LoVo (cell line): ENCODE measurements around the gene MSL1.

ENCODE experiments used
- DNase-seq: peaks from one replicate; pipeline ENCODE4 v3.0.0-alpha.2; 2016; ENCODE audit warnings: low spot score

The MSL1 gene

DNA sequence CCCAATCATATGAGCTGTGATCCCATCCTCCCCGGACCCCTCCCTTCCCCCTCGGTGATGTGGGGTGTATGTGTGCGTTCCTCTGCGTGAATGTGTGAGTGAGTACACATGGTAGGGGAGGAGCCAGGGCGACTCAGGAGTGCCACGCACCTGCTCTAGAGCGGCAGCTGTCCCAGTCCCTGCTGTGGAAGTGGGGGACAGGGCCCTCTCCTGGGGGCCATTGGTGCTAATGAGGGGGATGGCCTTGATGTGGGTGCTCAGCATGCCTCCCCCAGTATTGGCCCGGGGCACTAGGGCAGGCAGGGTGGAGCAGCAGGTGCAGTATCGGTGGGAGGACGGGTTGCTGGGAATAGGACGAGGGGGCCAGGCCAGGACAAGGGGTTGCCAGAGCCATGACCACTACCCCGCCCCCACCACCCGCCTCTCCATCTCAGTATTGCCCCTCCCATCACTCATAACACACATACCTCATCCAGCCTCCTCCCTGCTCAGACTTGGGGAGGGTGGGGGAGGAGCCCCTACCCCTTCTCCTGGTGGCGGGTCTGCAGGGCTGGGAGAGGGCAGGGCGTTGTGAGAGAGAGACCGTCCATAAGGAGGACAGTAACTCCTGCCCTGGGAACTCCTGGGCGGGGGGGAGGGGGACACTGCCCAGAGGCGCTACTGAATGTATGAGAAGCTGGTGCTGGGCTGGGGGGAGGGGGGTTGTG is 29.9 kb upstream of the MSL1 start:
- DNase-seq, result no peak

DNA sequence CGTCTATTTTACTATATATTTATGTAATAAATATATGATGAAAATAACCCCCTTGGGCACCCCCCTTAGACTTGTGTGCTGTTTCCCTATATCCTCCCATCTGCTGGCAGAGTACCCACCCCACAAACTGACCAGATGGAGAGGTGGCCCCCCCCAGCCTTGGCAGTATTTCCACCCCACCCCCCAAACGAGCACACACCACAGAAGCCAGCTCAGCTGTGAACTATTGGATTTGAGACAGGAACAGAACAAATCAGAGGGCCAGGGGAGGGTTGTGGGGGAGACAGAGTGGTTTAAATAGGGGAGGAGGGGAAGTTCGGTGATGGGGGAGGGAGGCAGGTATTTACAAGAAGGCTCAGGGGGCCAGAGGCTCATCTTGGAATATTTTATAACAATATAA is 29.2 kb upstream of the MSL1 start:
- no peak for DNase-seq

DNA sequence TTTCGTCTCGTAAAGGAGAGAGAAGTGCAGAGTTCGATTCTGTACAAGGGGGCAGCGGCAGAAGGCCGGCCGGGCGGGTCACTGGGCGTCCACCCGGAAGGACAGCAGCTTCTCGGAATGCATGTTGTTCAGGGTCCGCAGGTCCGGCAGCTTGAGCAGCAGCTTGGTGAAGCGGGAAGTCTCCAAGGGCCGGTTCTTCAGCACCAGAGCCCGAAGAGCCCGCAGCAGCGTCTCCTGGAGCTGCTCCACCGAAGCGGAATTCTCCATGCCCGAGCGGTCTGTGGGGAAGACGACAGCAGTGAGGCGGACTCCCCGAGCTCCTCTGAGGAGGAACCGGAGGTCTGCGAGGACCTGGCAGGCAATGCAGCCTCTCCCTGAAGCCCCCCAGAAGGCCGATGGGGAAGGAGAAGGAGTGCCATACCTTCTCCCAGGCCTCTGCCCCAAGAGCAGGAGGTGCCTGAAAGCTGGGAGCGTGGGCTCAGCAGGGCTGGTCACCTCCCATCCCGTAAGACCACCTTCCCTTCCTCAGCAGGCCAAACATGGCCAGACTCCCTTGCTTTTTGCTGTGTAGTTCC is 28.7 kb upstream of the MSL1 start:
- no peak for DNase-seq

DNA sequence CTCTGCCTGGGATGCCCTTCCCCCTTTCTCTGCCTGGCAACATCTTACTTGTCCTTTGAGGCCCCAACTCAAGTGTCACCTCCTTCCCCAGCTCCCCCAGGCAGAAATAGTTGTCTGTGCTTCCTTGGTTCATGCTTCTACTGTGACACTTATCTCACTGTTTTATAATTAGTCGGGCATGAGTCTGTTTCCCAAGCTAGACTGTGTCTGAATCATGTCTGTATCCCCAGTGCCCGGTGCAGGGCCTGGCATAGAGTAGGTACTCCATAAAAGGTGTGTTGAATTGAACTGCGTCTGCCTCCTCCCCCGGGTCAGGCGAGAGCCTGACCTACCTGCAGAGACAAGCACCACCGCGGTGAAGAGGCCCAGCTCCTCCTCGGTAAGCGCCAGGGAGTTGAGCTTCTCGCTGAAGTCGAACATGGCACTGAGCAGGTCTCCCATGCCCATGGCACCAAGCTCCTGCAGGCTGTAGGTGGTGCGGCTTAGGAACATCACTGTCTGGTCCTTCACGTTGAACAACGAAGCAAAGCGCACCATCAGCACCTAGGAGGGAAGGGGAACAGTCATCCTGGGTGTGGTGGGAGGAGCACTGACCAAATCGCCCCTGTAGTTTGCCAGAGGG is 28.1 kb upstream of the MSL1 start:
- no peak for DNase-seq

DNA sequence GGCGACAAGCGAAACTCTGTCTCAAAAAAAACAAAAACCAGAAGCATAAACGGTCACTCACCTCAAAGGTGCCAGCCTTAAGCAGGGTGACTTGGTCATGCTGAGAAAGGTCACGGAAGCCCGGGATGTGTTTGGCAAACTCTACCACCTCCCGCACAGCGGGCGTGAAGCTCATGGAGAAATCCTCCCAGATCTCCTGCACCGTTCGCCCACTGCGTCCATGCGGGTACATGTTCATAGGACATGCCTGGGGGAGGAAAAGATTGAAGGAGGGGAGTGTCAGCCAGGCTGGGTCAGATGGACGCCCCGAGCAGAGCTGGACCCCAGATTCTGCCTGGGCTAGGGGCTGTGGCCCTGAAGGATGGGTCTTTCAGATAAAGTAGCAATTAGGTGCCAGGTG is 26.9 kb upstream of the MSL1 start:
- no peak for DNase-seq

DNA sequence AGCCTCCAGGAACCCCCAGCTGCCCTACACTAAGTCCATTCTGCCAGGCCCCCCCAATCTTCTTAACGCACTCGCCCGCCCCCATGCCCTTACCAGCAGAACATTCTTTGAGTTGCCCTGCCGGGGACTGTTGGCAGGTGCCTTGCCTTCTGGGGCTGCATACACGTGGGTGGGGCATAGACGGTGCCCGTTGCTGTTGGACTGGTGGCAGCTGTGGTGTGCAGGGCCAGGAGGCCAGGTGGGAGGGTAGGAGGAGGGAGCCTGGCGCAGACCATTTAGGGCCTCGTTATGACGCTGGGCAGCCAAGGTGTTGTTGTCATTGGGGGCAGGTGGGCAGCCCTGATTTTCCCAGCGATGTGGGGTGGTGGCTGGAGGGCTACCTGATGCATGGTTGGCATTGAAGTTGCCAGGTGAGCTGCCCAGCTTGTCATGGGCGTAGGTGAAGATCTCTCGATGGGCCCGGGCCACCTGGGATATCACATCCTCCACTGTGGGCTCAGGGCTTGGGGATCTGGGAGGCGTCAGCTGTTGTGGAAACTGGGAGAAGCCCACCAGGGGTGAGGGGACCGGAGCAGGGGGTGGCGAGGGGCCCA is 26.3 kb upstream of the MSL1 start:
- DNase-seq, result no peak

DNA sequence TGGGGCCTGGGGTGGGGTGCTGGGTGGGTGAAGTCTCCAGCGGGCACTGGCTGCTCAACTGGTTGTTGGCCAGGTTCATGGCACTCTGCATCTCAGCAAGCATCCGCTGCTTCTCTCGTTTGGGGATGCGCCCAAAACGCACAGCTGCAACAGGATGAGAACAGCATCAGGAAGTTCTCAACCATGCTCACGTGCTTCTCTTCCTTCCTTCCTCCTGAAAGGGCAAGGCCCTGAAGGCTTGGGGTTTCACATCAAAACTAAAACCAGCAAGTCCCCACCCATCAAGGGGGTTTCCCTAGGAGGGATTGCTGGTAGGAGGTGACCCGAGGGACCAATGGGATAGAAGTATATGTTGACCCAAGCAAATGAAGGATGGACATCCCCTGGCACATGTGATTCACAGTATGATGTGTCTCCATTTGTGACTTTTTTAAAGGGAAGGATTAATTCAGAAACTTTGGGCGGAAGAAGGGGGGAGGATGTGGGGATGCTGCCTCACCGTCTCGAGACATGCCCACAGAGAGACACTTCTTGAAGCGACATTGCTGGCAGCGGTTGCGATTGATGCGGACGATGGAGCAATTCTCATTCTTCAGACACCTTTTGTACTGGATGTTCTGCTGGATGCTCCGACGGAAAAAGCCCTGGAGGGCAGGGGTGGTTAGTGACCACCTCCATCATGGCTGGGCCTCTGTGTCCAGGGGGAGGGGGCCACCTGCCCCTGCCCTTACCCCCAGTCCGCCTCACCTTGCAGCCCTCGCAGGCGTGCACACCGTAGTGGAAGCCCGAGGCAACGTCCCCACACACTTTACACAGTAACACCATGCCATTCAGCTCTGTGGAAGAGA is 25.6 kb upstream of the MSL1 start:
- DNase-seq, result no peak

DNA sequence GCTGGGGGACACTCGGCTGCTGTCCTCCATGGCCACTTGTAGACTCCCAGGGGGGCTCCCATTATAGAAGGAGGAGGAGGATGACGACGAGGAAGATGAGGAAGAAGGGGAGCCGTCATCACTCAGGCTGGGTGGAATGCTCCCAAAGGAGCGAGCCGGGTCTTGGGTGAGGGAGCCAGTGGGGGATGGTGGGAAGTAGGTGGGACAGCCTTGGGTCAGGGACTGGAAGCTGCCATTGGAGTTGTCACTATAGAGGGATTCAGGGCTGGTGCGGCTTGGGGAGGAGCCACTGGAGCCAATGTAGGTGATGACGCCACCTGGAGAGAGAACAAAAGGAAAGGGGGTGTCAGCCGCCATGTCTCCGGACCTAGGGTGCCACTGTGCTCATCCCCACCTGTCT is 24.7 kb upstream of the MSL1 start:
- DNase-seq, result no peak

DNA sequence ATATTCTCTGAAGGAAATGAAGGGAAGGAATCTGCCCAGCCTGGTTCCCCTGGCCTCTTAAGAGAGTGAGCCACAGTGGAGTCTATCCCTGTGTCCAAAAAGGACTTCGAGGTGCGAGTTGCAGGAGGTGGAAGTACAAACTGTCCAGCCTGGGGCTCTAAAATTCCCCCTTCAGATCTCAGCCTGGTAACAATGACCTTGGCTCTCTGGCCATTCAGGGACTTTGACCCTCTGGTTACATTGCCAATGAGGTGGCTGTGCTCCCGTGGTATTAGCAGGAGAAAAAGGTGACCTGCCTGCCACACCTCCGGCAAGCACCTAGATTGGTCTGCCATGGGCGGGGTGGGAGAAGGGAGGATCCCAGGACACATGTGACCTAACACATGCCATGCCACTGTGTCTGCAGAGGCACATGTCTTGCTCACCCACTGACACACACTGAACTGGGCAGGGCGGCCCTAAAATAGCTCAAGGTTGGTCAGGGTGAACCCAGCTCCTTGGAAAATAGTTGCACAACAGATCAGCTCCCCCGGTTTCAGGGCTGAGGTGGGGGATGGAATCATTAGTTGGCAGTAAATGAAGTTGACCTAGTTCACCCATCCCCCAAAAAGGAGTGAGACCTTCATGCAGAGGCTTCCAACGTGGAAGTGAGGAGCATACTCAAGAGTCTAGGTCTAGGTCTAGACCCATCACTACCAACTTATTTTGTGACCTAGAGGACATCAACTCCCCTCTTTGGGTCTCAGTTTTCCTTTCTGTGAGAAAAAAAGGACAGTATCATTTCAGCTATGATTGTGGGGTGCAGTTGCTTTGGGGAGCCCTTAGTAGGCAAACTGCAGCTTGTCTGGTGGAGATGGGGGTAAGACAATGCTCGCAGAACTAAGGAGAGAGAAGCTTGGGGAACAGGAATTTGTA is 23.6 kb upstream of the MSL1 start:
- DNase-seq, result peak; percentile 70

DNA sequence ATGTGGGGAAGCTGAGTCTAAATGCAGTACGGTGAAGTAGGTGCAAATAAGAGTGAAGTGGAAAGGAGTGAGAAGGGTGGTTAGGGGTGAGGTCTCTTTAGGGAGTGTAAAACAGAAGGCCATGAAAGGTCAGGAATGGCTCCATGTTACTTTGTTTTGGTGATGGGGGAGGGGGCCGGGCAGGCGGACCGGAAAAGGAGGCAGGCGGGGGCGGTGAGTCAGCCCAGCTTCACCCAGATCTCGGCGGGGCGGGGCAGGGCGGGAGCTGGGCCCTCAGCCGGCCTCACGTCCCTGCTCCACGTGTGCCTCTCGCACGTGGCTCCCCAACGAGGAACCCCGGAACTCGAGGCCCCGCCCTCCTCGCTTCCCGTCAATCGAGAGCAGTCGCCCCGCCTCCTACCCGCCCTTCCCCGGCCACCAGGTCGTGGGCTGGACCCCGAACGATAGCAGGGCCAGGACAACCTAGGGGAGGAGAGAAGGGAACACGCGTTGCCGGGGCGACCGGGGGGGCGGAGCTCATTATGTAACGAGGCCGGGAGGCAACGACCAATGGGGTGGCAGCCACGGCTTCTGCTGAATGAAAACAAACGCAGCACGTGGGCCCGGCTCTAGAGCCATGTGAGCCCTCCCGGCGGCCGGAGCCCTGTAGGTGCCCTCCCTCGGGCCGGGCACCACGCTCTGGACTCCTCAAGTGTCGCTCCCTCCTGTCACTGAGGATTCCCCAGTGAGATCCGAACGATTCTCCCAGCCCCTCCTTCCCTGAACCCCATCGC is 22.7 kb upstream of the MSL1 start:
- peak; percentile 94 for DNase-seq

DNA sequence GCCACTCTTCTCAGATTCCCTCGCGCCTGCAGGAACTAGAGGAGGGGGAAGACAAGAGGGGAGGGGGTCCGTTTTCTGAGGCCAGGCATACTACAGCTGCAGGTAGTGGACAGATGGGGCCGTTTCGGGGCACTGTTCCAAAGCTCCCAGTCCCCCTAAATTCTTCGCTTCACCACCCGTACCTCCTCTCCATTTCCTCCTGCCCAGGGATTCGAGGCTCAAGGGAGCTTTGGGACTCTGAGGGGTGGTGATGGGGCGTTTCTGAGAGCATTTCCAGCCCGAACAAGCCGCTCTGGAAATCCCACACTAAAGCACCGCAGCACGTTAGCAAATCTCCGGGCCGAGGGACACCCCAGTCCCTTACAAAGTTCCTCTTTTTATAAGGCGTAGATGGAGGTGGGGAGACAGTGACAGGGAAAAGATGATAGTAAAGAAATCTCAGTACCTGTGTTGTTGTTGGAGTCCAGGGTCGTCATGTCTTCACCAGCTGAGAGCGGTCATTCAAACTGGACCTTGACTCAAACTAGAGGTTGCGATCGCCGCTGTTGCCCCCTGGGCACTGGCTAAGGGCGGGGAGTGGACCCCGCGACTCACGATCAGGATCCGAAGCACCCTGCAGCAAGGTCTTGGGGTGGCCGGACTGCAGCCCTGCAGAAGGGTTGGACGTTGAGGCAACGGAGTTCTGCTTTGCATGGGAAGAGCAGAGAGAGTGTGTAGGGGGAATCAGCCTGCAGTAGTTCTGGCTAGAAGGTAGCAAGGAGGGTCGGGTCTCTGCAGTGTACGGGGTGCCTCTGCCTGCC is 22.0 kb upstream of the MSL1 start:
- no peak for DNase-seq

DNA sequence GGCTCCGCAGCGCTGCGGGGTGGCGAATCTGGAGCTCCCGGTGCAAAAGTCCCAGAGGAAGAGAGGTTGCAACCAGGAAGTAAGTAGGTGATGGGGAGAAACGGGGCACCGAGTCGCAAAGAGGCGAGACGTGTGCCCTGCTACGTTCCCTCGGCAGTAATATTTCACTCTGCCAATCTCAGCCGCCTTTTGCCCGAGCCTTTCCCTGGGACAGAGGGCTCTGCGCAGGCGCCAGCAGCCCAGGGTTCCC is 21.4 kb upstream of the MSL1 start, which contains the start of gene NR1D1:
Gene NR1D1, minus strand, starts transcription at position 171 of the 250 bp plus-strand sequence. CDS start 495 bp downstream, outside the sequence.
- no peak for DNase-seq

DNA sequence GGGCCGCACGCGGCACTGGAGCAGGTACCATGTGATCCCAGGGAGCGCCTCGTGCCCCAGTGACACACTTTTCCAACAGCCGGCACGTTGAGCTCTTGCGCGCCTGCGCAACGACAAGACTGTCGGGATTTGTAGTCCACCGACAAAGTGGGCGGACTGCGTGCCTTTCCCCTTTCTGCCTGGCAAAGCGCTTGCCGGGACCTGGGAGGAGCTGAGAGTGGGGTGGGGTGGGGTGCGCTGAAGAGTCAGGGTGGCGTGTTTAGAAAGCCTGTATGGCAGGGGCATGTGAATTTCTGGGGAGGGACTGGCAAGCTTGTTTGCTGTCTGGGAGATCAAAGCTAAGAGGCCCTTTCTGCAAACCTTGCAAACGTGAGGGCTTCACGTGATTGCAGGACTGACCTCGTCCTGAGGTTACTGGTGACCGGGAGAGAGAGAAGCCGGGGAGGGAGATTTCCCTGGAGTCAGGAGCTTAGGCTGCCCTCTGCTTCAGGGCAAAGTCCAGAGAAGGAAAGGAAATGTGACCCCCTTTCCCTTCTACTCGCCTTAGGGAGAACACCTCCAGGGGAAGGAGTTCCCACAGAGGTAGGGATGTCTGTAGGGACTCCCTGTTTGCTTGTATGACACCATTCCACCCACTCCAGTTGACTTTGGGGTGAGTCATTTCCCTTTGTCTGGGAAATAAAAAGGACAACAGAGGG is 21.0 kb upstream of the MSL1 start:
- DNase-seq, result peak; percentile 99

DNA sequence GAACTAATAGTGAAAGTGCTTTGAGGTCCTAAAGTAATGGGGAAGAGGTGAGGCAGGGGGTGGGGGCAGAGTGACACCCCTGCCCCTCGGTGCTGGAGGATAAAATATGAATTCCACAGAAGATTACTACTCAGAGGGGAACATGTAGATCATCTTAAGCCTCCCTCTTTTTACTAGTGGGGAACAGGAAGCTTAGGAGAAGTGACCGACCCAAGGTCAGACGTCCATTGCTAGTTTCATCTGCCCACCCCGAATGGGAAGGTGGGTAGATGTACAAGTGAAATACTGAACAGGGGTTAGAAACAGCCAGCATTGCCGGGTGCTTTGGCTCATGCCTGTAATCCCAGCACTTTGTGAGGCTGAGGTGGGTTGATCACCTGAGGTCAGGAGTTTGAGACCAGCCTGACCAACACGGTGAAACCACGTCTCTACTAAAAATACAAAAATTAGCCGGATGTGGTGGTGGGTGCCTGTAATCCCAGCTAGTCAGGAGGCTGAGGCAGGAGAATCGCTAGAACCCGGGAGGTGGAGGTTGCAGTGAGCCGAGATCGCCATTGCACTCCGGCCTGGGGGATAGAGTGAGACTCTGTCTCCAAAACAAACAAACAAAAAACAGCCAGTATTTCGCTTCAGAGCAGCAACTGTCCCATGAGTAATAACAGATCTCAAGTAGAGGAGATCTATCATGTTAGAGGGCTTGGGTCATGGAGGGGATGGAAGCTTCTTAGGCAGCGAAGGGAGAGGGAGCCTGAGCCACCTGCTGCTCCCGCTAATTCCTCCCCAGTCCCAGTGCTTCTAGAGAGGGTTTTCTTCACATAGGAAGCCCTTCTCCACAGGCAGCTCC is 20.2 kb upstream of the MSL1 start:
- DNase-seq, result no peak

DNA sequence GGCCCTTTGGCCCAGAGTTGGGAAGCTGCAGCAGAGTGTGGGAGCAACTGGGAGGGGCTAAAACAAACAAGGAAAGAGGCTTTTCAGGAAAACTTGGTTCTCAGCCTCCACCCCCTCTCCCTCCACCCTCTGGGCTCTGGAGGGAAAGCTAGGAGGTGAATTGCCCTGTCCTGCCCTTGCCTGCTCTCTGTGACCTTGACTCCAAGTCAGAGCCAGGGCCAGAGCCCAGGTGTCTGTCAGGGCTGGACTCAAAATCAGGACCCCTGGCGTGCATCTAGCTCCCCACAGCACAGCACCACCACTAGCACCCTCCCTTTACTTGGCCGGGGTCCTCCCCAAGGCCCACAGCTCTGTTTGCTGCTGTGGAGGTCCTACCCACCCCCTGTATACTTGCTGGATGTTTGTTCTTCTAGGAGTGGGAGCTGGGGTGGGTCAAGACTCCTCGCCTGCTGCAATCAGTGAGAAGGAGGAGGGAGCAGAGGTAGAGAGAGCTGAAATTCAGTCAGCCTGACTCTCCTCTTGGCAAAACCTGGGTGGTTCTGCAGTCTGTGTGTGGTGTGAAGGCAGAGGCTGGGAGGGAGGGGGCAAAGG is 18.6 kb upstream of the MSL1 start:
- no peak for DNase-seq

DNA sequence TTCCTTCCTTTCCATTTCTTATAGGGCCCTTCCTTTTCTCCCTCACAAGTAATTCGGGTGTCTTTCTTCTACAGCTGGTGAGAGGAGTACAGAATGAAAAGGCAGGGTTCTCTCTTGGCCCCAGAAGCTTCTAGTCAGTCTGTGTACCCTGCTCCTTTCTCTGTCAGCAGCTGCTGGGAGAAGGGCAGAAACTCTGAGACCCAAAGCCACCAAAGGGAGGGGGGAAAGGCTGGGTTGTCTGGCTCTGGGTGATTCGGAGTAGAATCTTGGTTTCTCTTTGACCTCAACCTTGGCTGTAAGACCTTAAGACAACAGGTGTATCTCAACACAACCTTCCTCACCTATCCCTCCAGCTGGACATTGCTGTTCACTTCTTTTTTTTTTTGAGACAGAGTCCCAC is 18.1 kb upstream of the MSL1 start:
- no peak for DNase-seq

DNA sequence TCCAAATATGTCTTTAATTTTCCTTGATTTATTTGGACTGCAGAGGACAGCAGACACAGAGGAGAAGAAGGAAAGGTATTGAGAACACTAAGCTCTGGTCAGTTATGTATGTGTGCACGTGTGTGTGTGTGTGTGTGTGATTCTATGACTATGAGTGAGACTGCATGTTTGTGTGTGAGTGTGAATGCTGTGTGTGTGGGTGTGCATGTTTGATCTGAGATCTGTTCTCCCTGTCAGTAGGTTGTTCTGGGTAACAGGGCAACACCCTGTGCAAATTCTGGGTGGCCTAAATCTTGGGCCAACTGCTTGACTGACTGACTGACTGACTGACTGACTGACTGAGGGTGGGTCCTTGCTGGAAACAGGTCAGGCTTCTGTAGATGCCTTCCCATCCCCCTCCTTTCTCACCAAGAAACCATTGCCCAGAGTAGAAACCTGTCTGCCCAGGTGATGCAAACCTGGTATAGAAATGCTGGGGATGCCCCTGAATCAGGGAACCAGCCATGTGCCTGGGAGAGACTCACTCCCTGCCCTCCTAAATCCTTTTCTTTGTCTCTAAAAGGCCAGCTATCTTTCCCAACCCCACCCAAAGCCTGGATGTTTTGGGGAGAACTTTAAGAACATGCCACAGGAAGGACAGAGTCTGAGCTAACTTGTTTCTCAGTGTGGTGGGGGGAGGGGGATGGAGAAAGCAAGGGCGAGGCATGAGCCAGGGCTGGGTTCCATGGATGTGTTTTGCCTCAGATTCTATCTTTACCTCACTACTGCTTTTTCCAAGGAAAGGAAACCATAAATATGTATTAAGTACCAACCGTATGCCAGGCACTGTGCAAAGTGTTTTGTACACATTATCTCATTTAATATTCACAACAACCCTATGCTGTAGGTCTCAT is 16.9 kb upstream of the MSL1 start:
- no peak for DNase-seq
